ENCODE data around the gene CPNE5. TPM values are rescaled to one million over a fixed set of nuclear protein-coding genes. Genes with fewer than 3 reads are reported as not detected.

The CPNE5 gene
- total RNA-seq, 1 experiment from 2014 or later, result not detected

DNA sequence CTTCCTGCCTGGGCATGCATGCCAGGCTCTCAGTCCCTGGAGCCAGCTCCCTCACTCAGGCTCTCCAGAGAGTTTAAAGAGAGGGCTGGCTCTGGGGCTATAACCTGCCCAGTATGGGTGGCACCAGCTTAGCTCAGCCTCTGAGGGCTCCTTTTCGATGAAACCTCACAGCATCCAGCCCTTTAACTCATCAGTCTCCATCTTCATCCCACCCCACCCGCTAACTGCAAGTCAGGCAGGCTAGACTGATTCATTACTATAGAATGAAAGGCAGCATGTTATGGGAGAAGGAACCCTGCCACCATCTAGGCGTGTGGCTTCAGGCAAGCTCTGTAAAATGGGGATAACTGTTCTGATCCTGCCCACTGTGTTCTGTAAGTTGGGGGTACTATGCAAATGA lies 88.2 kb downstream of the CPNE5 start:
- intact Hi-C loops (cut with micrococcal nuclease), result no loop called here
- H3K4me3 ChIP-seq (ENCODE audit: low read length), result no peak overlapping the region
- peaks cover 32% of the 10 kb centered on the region for H3K4me1 ChIP-seq (ENCODE audit: insufficient read depth, low read length)
- no peaks in the 10 kb centered on the region for H3K9me2 ChIP-seq (replicated peaks; ENCODE audit: low read length)
- no peaks in the 10 kb centered on the region for H4K20me1 ChIP-seq (ENCODE audit: low read length)
- H3F3A ChIP-seq (ENCODE audit: low read length, unreplicated experiment), result no peaks in the 10 kb centered on the region
- H3K4me2 ChIP-seq (ENCODE audit: low read length), result no peak overlapping the region
- no TSS peak for BruUV-seq (replicated peaks)
- no peak overlapping the region for H3K9ac ChIP-seq (ENCODE audit: low read length)
- no peak for TF ChIP-seq EZH2 (IDR thresholded peaks at IDR 0.05; ENCODE audit: low read length, unreplicated experiment)
- H3K27ac ChIP-seq (ENCODE audit: low read length), result no peak overlapping the region
- no peaks in the 10 kb centered on the region for H3K9me3 ChIP-seq (ENCODE audit: low read length)
- H3K79me2 ChIP-seq (ENCODE audit: low read length), result no peaks in the 10 kb centered on the region
- ATAC-seq (no peak), DNase-seq (peak; percentile 13)
- H3K36me3 ChIP-seq (ENCODE audit: low read depth, low read length), result no peaks in the 10 kb centered on the region
- H3K27me3 ChIP-seq (ENCODE audit: low read length), result no peaks in the 10 kb centered on the region
- POLR2A ChIA-PET (ENCODE audit: unreplicated experiment), result no interaction called here
- CTCF ChIA-PET, result no interaction called here
- H2AFZ ChIP-seq (ENCODE audit: low read length), result no peak overlapping the region

GRCh38 chr6:36749829-36750489 lies 89.3 kb downstream of the CPNE5 start:
- ATAC-seq (no peak), DNase-seq (no peak)
- no peaks in the 10 kb centered on the region for H3K36me3 ChIP-seq (ENCODE audit: low read depth, low read length)
- CTCF ChIA-PET, result no interaction called here
- no peak overlapping the region for H3K4me3 ChIP-seq (ENCODE audit: low read length)
- H3K79me2 ChIP-seq (ENCODE audit: low read length), result no peaks in the 10 kb centered on the region
- intact Hi-C loops (cut with micrococcal nuclease), result no loop called here
- peaks cover 22% of the 10 kb centered on the region for H3K4me1 ChIP-seq (ENCODE audit: insufficient read depth, low read length)
- H3F3A ChIP-seq (ENCODE audit: low read length, unreplicated experiment), result no peaks in the 10 kb centered on the region
- H3K27ac ChIP-seq (ENCODE audit: low read length), result no peak overlapping the region
- TF ChIP-seq, protein P1, sequence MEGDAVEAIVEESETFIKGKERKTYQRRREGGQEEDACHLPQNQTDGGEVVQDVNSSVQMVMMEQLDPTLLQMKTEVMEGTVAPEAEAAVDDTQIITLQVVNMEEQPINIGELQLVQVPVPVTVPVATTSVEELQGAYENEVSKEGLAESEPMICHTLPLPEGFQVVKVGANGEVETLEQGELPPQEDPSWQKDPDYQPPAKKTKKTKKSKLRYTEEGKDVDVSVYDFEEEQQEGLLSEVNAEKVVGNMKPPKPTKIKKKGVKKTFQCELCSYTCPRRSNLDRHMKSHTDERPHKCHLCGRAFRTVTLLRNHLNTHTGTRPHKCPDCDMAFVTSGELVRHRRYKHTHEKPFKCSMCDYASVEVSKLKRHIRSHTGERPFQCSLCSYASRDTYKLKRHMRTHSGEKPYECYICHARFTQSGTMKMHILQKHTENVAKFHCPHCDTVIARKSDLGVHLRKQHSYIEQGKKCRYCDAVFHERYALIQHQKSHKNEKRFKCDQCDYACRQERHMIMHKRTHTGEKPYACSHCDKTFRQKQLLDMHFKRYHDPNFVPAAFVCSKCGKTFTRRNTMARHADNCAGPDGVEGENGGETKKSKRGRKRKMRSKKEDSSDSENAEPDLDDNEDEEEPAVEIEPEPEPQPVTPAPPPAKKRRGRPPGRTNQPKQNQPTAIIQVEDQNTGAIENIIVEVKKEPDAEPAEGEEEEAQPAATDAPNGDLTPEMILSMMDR (conservative IDR thresholded peaks at IDR 0.05; ENCODE audit: low read depth, low read length), result no peak
- TF ChIP-seq EZH2 (IDR thresholded peaks at IDR 0.05; ENCODE audit: low read length, unreplicated experiment) (no peak), EZH2phosphoT487 (IDR thresholded peaks at IDR 0.05; ENCODE audit: borderline replicate concordance, low read length) (no peak)
- POLR2A ChIA-PET (ENCODE audit: unreplicated experiment), result no interaction called here
- no peak overlapping the region for H2AFZ ChIP-seq (ENCODE audit: low read length)
- H3K4me2 ChIP-seq (ENCODE audit: low read length), result no peak overlapping the region
- no TSS peak for BruUV-seq (replicated peaks)
- H4K20me1 ChIP-seq (ENCODE audit: low read length), result no peaks in the 10 kb centered on the region
- H3K9ac ChIP-seq (ENCODE audit: low read length), result no peak overlapping the region
- H3K9me2 ChIP-seq (replicated peaks; ENCODE audit: low read length), result no peaks in the 10 kb centered on the region
- H3K27me3 ChIP-seq (ENCODE audit: low read length), result no peaks in the 10 kb centered on the region
- no peaks in the 10 kb centered on the region for H3K9me3 ChIP-seq (ENCODE audit: low read length)

GRCh38 chr6:36746251-36746650 lies 93.0 kb downstream of the CPNE5 start:
- Histone ChIP-seq H3K9me2 (replicated peaks; ENCODE audit: low read length) (no peaks in the 10 kb centered on the region), H3K4me2 (ENCODE audit: low read length) (no peak overlapping the region), H3K36me3 (ENCODE audit: low read depth, low read length) (no peaks in the 10 kb centered on the region), H3F3A (ENCODE audit: low read length, unreplicated experiment) (no peaks in the 10 kb centered on the region), H3K9ac (ENCODE audit: low read length) (no peak overlapping the region), H3K27me3 (ENCODE audit: low read length) (no peaks in the 10 kb centered on the region), H3K4me3 (ENCODE audit: low read length) (no peak overlapping the region), H3K9me3 (ENCODE audit: low read length) (no peaks in the 10 kb centered on the region), H2AFZ (ENCODE audit: low read length) (no peak overlapping the region), H3K27ac (ENCODE audit: low read length) (no peak overlapping the region), H4K20me1 (ENCODE audit: low read length) (no peaks in the 10 kb centered on the region), H3K79me2 (ENCODE audit: low read length) (no peaks in the 10 kb centered on the region), H3K4me1 (ENCODE audit: insufficient read depth, low read length) (peaks cover 16% of the 10 kb centered on the region)
- POLR2A ChIA-PET (ENCODE audit: unreplicated experiment), result no interaction called here
- DNase-seq (no peak), ATAC-seq (no peak)
- intact Hi-C loops (cut with micrococcal nuclease), result no loop called here
- CTCF ChIA-PET, result no interaction called here
- no TSS peak for BruUV-seq (replicated peaks)
- TF ChIP-seq EZH2phosphoT487 (IDR thresholded peaks at IDR 0.05; ENCODE audit: borderline replicate concordance, low read length), result no peak
- TF ChIP-seq, protein P1 (conservative IDR thresholded peaks at IDR 0.05; ENCODE audit: low read depth, low read length), result no peak
- TF ChIP-seq EZH2 (IDR thresholded peaks at IDR 0.05; ENCODE audit: low read length, unreplicated experiment), result no peak
